Astrocyte (in vitro differentiated cells and primary cell): ENCODE data around the gene JAM2. TPM values are rescaled to one million over a fixed set of nuclear protein-coding genes. Genes with fewer than 3 reads are reported as not detected.
A peak's percentile ranks its signal among the peaks of the same experiment; 100 is the strongest.

ENCODE experiments used
- DNase-seq: peaks from one replicate; pipeline ENCODE4 v3.0.0-alpha.2; 2010; ENCODE audit warnings: low read depth
- FAIRE-seq: peaks from 2 replicates; lab custom pipeline; 2011; peaks lifted over from hg19 to GRCh38; lab: Jason Lieb, UNC
- H2AFZ ChIP-seq: 2 replicates; pipeline ENCODE4 v1.6.0; 2012; ENCODE audit warnings: low read depth, low read length, inconsistent platforms
- H3K27ac ChIP-seq: 2 replicates; pipeline ENCODE4 v1.5.1; 2011; ENCODE audit warnings: low read depth, low read length, inconsistent platforms
- H3K27me3 ChIP-seq: 2 replicates; pipeline ENCODE4 v1.6.0; 2011; ENCODE audit warnings: low read length, inconsistent platforms; ENCODE audit not compliant: insufficient read depth
- H3K36me3 ChIP-seq: 2 replicates; pipeline ENCODE4 v1.5.1; 2011; ENCODE audit warnings: low read length, inconsistent platforms; ENCODE audit not compliant: insufficient read depth
- H3K4me1 ChIP-seq: 2 replicates; pipeline ENCODE4 v1.5.1; 2011; ENCODE audit warnings: low read length, inconsistent platforms; ENCODE audit not compliant: insufficient read depth
- H3K4me2 ChIP-seq: 2 replicates; pipeline ENCODE4 v1.6.0; 2012; ENCODE audit warnings: low read length, inconsistent platforms
- H3K4me3 ChIP-seq: 2 replicates; pipeline ENCODE4 v1.5.1; 2011; ENCODE audit warnings: low read depth, mild to moderate bottlenecking, low read length, inconsistent platforms; ENCODE audit not compliant: insufficient read depth
- H3K79me2 ChIP-seq: 2 replicates; pipeline ENCODE4 v1.6.0; 2012; ENCODE audit warnings: mild to moderate bottlenecking, low read length, inconsistent platforms; ENCODE audit not compliant: insufficient read depth
- H3K9ac ChIP-seq: 2 replicates; pipeline ENCODE4 v1.6.0; 2012; ENCODE audit warnings: mild to moderate bottlenecking, low read length, inconsistent platforms
- H3K9me3 ChIP-seq: 2 replicates; pipeline ENCODE4 v1.5.1; 2012; ENCODE audit warnings: low read depth, mild to moderate bottlenecking, low read length, inconsistent platforms; ENCODE audit not compliant: insufficient read depth
- H4K20me1 ChIP-seq: 2 replicates; pipeline ENCODE4 v1.6.0; 2012; ENCODE audit warnings: low read length, inconsistent platforms; ENCODE audit not compliant: insufficient read depth
- H3K27ac Mint-ChIP-seq: one replicate; pipeline ENCODE4 v1.8.0; 2021; ENCODE audit warnings: mild to moderate bottlenecking, mixed read lengths; ENCODE audit not compliant: unreplicated experiment
- H3K27me3 Mint-ChIP-seq: one replicate; pipeline ENCODE4 v1.8.0; 2021; ENCODE audit warnings: low read depth, mixed read lengths; ENCODE audit not compliant: unreplicated experiment
- H3K36me3 Mint-ChIP-seq: one replicate; pipeline ENCODE4 v1.8.0; 2021; ENCODE audit warnings: low read depth, mixed read lengths; ENCODE audit not compliant: unreplicated experiment
- H3K4me1 Mint-ChIP-seq: one replicate; pipeline ENCODE4 v1.8.0; 2021; ENCODE audit warnings: low read depth, mixed read lengths; ENCODE audit not compliant: unreplicated experiment
- H3K4me3 Mint-ChIP-seq: one replicate; pipeline ENCODE4 v1.8.0; 2021; ENCODE audit warnings: mild to moderate bottlenecking, moderate library complexity, mixed read lengths; ENCODE audit not compliant: unreplicated experiment
- H3K9me3 Mint-ChIP-seq: one replicate; pipeline ENCODE4 v1.8.0; 2021; ENCODE audit warnings: mild to moderate bottlenecking, mixed read lengths; ENCODE audit not compliant: unreplicated experiment
- CTCF ChIP-seq: IDR thresholded peaks from 2 replicates; pipeline ENCODE4 v1.5.1; 2011; ENCODE audit warnings: low read depth, mild to moderate bottlenecking, inconsistent platforms, low read length, moderate library complexity; ENCODE audit not compliant: insufficient read depth
- EZH2 ChIP-seq: IDR thresholded peaks from 2 replicates; pipeline ENCODE4 v1.6.1; 2012; ENCODE audit warnings: mild to moderate bottlenecking, low read length, inconsistent platforms; ENCODE audit not compliant: insufficient read depth
- total RNA-seq: library from RNA; stranded (reverse); gene quantifications from 2 replicates; pipeline ENCODE4 v1.2.1, GENCODE V29; 2021

The JAM2 gene
- total RNA-seq, 1 donor from 2014 or later, result 3.7 TPM

DNA sequence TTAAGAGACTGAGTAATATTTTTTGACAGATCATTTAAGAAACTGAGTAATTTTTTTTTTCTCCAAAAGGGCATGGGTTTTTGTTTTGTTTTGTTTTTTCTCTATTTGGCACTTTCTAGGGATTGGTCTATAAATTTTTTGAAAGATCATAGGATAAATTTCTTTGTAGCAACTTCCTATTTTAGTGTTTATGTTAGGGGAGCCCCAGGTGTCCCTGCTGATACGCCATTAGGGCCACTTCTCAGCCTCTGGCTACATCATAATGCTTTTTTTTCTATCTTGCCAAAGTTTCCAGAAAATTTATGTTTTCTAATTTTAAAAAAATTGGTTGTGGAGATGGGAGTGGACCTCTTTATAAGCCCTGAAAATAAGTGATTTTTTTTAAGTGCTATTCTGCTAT is 98.4 kb downstream of the JAM2 start:
- no peak overlapping the region for H3K9ac ChIP-seq
- H3K4me3 Mint-ChIP-seq, result peak overlapping the region; percentile 93
- no peak for FAIRE-seq

GRCh38 chr21:25742900-25743299 is 103.8 kb downstream of the JAM2 start:
- no peak overlapping the region for H3K4me2 ChIP-seq
- TF ChIP-seq EZH2 (no peak), CTCF (no peak)
- no peak overlapping the region for H3K9ac ChIP-seq
- no peaks in the 10 kb centered on the region for H3K27me3 Mint-ChIP-seq
- DNase-seq (no peak), FAIRE-seq (no peak)
- no peaks in the 10 kb centered on the region for H3K9me3 Mint-ChIP-seq
- H3K9me3 ChIP-seq, result no peaks in the 10 kb centered on the region
- no peak overlapping the region for H3K27ac ChIP-seq
- H3K4me3 Mint-ChIP-seq, result no peak overlapping the region
- no peaks in the 10 kb centered on the region for H3K36me3 ChIP-seq
- no peak overlapping the region for H3K27ac Mint-ChIP-seq
- H3K36me3 Mint-ChIP-seq, result no peaks in the 10 kb centered on the region
- no peak overlapping the region for H3K4me3 ChIP-seq
- peaks cover 29% of the 10 kb centered on the region for H3K79me2 ChIP-seq
- H3K27me3 ChIP-seq, result no peaks in the 10 kb centered on the region
- H2AFZ ChIP-seq, result no peak overlapping the region
- no peaks in the 10 kb centered on the region for H3K4me1 Mint-ChIP-seq
- no peaks in the 10 kb centered on the region for H3K4me1 ChIP-seq
- peaks cover 10% of the 10 kb centered on the region for H4K20me1 ChIP-seq

More for the DNA sequence above, 98.4 kb downstream of the JAM2 start:
- H3K4me2 ChIP-seq, result peak overlapping the region; percentile 91
- H3K79me2 ChIP-seq, result peaks cover 78% of the 10 kb centered on the region
- TF ChIP-seq CTCF (no peak), EZH2 (no peak)
- no peaks in the 10 kb centered on the region for H3K9me3 Mint-ChIP-seq
- H3K27ac ChIP-seq, result no peak overlapping the region
- peaks cover 10% of the 10 kb centered on the region for H3K4me1 ChIP-seq
- peaks cover 14% of the 10 kb centered on the region for H3K4me1 Mint-ChIP-seq
- no peaks in the 10 kb centered on the region for H3K27me3 Mint-ChIP-seq
- H2AFZ ChIP-seq, result no peak overlapping the region
- DNase-seq, result no peak
- no peaks in the 10 kb centered on the region for H3K36me3 Mint-ChIP-seq
- no peaks in the 10 kb centered on the region for H3K36me3 ChIP-seq
- H3K27me3 ChIP-seq, result no peaks in the 10 kb centered on the region
- H3K4me3 ChIP-seq, result no peak overlapping the region
- H3K9me3 ChIP-seq, result no peaks in the 10 kb centered on the region
- peaks cover 20% of the 10 kb centered on the region for H4K20me1 ChIP-seq
- H3K27ac Mint-ChIP-seq, result peak overlapping the region; percentile 30

DNA sequence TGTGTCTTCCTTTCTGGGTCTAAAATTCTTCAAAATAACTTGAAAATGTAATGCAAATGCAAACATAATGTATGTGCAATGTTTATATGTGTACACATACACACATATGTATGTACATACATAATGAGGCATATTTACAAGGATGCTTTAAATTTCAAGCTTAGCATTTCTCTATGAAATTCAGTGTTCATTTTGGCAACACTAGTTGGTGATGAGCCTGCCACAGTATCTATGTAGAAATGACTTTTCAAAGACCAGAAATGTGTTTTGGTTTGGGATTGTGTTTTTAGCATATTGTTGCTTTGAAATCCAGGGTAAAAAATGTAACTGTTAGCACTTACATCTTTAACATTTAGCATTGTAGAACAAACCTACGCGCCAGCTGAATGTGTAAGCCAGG is 105.8 kb downstream of the JAM2 start:
- Histone ChIP-seq H4K20me1 (peaks cover 4% of the 10 kb centered on the region), H3K79me2 (peaks cover 9% of the 10 kb centered on the region), H3K27me3 (no peaks in the 10 kb centered on the region), H3K4me3 (no peak overlapping the region), H2AFZ (no peak overlapping the region), H3K36me3 (peaks cover 6% of the 10 kb centered on the region), H3K4me2 (no peak overlapping the region), H3K4me1 (no peaks in the 10 kb centered on the region), H3K27ac (no peak overlapping the region), H3K9me3 (no peaks in the 10 kb centered on the region), H3K9ac (no peak overlapping the region)
- Mint-ChIP-seq H3K27me3 (no peaks in the 10 kb centered on the region), H3K36me3 (no peaks in the 10 kb centered on the region), H3K9me3 (no peaks in the 10 kb centered on the region), H3K27ac (no peak overlapping the region), H3K4me1 (no peaks in the 10 kb centered on the region), H3K4me3 (no peak overlapping the region)
- TF ChIP-seq EZH2 (no peak), CTCF (no peak)
- DNase-seq (no peak), FAIRE-seq (no peak)
